Activated CD8-positive, alpha-beta T cell treated with anti-CD3 and anti-CD28 coated beads, Interleukin-2, amount 10 ng/mL, durations not matched to agents 7 days and 5 days (primary cell): ENCODE measurements around the gene XK. TPM values are rescaled to one million over a fixed set of nuclear protein-coding genes. Genes with fewer than 3 reads are reported as not detected.

Source experiments
- total RNA-seq, 2 experiments: library from RNA; stranded (reverse); gene quantifications; one replicate each; pipeline ENCODE4 v1.2.3, GENCODE V29; 2021

The XK gene
- total RNA-seq, 2 experiments from 2014 or later: not detected

Other genes with a start within 250 kb of the XK start
- gene LANCL3, start 114.1 kb upstream of the XK start, total RNA-seq: under 1 TPM; 0.23 to 0.29 TPM
- gene CYBB, start 94.3 kb downstream of the XK start, total RNA-seq: not detected
- gene DYNLT3, start 161.8 kb downstream of the XK start, total RNA-seq: 10 to 100 TPM; 15.8 to 16.1 TPM